HEK293T (cell line): Measurements from ENCODE around the gene C11orf24.
"Not testable (repeated sequence)": the region's sequence is repeated elsewhere in the genome, so short reads cannot be mapped to it uniquely, and the experiment has no call there.

Experiments
- CTCF ChIA-PET: fragments of 350-600 bp; formaldehyde crosslinking; extraction: SDS; loops from one replicate; lab custom pipeline; 2021; ENCODE audit warnings: antibody characterized with exemption, inconsistent platforms; lab: Yijun Ruan, JAX
- POLR2A ChIA-PET: fragments of 350-600 bp; formaldehyde crosslinking; extraction: SDS; loops from one replicate; lab custom pipeline; 2020; ENCODE audit warnings: antibody characterized with exemption, inconsistent platforms; lab: Yijun Ruan, JAX
- DNase-seq: peaks from one replicate; pipeline ENCODE4 v3.0.0; 2012; ENCODE audit warnings: mixed read lengths; ENCODE audit errors: extremely low spot score
- ARNT ChIP-seq: fragments of 450-650 bp; IDR thresholded peaks from 2 replicates; pipeline ENCODE4 v1.6.1; 2017; ENCODE audit warnings: mild to moderate bottlenecking
- BHLHE40 ChIP-seq: fragments of 450-650 bp; IDR thresholded peaks from 2 replicates; pipeline ENCODE4 v1.6.1; 2016; ENCODE audit warnings: mild to moderate bottlenecking, moderate library complexity, borderline replicate concordance
- CTBP1 ChIP-seq: fragments of 450-650 bp; IDR thresholded peaks from 2 replicates; pipeline ENCODE4 v1.6.1; 2016; ENCODE audit warnings: borderline replicate concordance
- ELF4 ChIP-seq: fragments of 450-650 bp; IDR thresholded peaks from 2 replicates; pipeline ENCODE4 v1.6.1; 2017; ENCODE audit warnings: antibody characterized with exemption
- FOXA1 ChIP-seq: fragments of 450-650 bp; IDR thresholded peaks from 2 replicates; pipeline ENCODE4 v1.6.1; 2016; ENCODE audit warnings: mild to moderate bottlenecking
- FOXK2 ChIP-seq: fragments of 450-650 bp; IDR thresholded peaks from 2 replicates; pipeline ENCODE4 v1.6.1; 2016; ENCODE audit warnings: mild to moderate bottlenecking
- FOXM1 ChIP-seq: fragments of 450-650 bp; IDR thresholded peaks from 2 replicates; pipeline ENCODE4 v1.6.1; 2017; ENCODE audit warnings: mild to moderate bottlenecking, borderline replicate concordance
- HDGF ChIP-seq: fragments of 450-650 bp; IDR thresholded peaks from 2 replicates; pipeline ENCODE4 v1.6.1; 2017; ENCODE audit warnings: antibody characterized with exemption, borderline replicate concordance
- L3MBTL2 ChIP-seq: fragments of 450-650 bp; conservative IDR thresholded peaks from 2 replicates; pipeline ENCODE4 v1.6.1; 2016; ENCODE audit warnings: mild to moderate bottlenecking
- LEF1 ChIP-seq: fragments of 450-650 bp; IDR thresholded peaks from 2 replicates; pipeline ENCODE4 v1.6.1; 2017; ENCODE audit warnings: mild to moderate bottlenecking, borderline replicate concordance
- SP1 ChIP-seq: fragments of 450-650 bp; IDR thresholded peaks from 2 replicates; pipeline ENCODE4 v1.6.1; 2017
- SUZ12 ChIP-seq: fragments of 450-650 bp; IDR thresholded peaks from 2 replicates; pipeline ENCODE4 v1.6.1; 2016; ENCODE audit warnings: mild to moderate bottlenecking
- TARDBP ChIP-seq: fragments of 450-650 bp; IDR thresholded peaks from 2 replicates; pipeline ENCODE4 v1.6.1; 2016
- ZNF384 ChIP-seq: fragments of 450-650 bp; IDR thresholded peaks from 2 replicates; pipeline ENCODE4 v1.6.1; 2016
- TF ChIP-seq, protein P1 (sequence below): fragments of 450-650 bp; IDR thresholded peaks from 2 replicates; pipeline ENCODE4 v1.6.1; 2016

C11orf24 gene

DNA sequence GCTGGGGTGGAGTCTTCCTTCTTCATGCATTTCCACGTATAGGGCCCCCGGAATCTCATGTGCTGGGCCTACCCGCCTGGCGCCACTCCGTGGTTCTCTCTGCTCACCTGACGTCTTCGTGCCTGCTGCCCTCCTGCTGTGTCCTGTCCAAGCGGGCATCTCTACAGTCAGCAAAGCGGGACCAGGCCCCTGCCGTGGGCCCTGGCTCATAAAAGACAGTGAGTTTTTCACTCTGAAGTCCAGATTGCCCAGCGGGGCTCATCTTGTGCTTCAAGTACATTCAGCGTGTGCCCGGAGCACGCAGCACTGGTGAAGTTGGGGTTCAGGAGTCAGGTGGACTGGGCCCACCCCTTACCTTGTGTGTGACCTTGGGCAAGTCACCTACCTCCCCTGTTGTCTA is 17.4 kb downstream of the C11orf24 start:
- ChIA-PET CTCF (no interaction called here), POLR2A (no interaction called here)
- no peak for DNase-seq
- no peak for TF ChIP-seq ELF4
- no peak for TF ChIP-seq FOXA1
- TF ChIP-seq HDGF, result no peak

DNA sequence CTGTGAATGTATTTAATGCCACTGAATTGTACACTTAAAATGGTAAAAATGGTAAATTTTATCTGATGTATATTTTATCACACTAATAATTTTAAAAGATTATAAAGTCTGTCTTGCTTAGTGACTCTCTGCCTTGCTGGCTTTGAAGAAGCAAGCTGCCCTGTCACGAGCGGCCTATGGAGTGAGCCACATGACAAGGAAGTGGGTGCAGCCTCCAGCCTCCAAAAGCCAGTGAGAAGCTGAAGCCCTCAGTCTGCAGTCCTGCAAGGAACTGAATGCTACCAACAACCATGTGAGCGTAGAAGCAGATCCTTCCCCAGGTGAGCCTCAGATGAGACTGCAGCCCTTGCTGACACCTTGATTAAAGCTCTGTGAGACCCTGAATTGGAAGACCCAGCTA is 20.0 kb downstream of the C11orf24 start:
- ChIA-PET POLR2A (no interaction called here), CTCF (interaction anchor here (0.8 to 1.6 kb wide), 2 partner anchors 19 to 44 kb away, joined by 3 to 7 read pairs; no protein-coding TSS in a partner anchor)
- no peak for DNase-seq
- TF ChIP-seq FOXM1 (no peak), ZNF384 (no peak), HDGF (no peak)
- TF ChIP-seq, protein P1, sequence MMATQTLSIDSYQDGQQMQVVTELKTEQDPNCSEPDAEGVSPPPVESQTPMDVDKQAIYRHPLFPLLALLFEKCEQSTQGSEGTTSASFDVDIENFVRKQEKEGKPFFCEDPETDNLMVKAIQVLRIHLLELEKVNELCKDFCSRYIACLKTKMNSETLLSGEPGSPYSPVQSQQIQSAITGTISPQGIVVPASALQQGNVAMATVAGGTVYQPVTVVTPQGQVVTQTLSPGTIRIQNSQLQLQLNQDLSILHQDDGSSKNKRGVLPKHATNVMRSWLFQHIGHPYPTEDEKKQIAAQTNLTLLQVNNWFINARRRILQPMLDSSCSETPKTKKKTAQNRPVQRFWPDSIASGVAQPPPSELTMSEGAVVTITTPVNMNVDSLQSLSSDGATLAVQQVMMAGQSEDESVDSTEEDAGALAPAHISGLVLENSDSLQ, result no peak

DNA sequence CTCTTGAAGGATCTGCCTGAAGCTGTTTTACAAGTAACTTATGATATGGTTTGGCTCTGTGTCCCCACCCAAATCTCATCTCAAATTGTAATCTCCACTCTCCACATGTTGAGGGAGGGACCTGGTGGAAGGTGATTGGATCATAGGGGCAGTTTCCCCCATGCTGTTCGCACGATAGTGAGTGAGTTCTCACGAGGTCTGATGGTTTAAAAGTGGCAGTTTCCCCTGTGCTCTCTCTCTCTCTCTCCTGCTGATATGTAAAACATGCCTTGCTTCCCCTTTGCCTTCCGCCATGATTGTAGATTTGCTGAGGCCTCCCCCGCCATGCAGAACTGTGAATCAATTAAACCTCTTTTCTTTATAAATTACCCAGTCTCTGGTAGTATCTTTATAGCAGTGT is 26.9 kb downstream of the C11orf24 start:
- CTCF ChIA-PET, POLR2A ChIA-PET, DNase-seq: not testable (repeated sequence)

DNA sequence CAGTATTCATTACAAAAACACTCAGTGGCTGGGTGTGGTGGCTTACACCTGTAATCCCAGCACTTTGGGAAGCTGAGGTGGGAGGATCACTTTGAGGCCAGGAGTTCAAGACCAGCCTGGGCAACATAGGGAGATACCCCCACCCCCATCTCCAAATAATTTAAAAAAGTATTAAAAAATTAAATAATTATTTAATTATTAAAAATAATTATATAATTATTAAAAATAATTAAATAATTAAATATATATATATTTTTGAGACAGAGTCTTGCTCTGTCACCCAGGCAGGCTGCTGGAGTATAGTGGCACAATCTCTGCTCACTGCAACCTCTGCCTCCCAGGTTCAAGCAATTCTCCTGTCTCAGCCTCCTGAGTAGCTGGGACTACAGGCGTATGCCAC is 27.9 kb downstream of the C11orf24 start:
- CTCF ChIA-PET, result not testable (repeated sequence)

DNA sequence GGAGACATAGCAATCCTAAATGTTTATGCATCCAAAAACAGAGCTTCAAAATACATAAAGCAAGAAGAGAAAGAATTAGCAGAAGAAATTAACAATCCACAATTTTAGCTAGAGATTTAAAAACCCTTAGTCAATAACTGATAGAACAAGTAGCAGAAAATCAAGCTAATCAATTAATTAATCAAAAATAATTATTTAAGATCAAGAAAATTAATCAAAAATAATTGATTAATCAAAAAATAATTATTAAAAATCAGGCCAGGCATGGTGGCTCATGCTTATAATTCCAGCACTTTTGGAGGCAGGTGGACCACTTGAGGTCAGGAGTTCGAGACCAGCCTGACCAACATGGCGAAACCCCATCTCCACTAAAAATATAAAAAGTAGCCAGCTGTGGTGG is 29.2 kb downstream of the C11orf24 start:
- ChIA-PET CTCF (no interaction called here), POLR2A (no interaction called here)
- TF ChIP-seq LEF1 (no peak), TARDBP (no peak), FOXK2 (no peak), SUZ12 (no peak), ARNT (no peak), HDGF (no peak), ELF4 (no peak), L3MBTL2 (no peak), FOXM1 (no peak), BHLHE40 (no peak), ZNF384 (no peak), SP1 (no peak)
- no peak for DNase-seq

More for the DNA sequence above, 27.9 kb downstream of the C11orf24 start:
- POLR2A ChIA-PET, DNase-seq: not testable (repeated sequence)

DNA sequence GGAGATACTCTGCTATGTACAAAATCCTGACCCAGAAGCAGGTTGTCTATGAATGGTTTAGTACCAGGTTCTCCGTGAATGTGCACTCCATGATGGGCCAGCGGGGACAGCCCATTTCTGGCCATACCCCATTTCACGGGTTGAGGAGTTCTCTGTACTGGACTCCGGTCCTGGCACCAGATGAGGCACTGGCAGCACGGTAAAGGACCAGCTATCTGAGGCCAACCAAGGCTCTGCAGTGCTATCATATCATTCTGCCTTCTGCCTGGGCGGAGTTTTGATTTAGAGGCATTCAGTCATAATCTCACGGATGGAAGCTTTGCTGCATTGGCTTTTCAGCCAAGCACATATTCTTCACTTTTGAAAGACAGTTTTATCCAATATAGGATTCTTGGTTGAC is 40.2 kb downstream of the C11orf24 start:
- TF ChIP-seq ZNF384 (no peak), BHLHE40 (no peak), FOXK2 (no peak), FOXM1 (no peak), LEF1 (no peak), ARNT (no peak), FOXA1 (no peak), TARDBP (no peak), ELF4 (no peak), SP1 (no peak), CTBP1 (no peak), HDGF (no peak), SUZ12 (no peak), L3MBTL2 (no peak)
- POLR2A ChIA-PET, result no interaction called here

DNA sequence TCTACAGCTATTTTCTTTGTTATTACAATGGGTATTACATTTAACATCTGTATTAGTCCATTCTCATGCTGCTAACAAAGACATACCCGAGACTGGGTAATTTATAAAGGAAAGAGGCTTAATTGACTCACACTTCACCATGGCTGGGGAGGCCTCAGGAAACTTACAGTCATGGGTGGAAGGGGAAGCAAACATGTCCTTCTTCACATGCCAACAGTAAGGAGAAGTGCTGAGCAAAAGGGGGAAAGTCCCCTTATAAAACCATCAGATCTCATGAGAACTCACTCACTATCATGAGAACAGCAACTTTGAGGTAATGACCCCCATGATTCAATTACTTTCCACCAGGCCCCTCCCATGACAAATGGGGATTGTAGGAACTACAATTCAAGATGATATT is 42.2 kb downstream of the C11orf24 start:
- ChIA-PET CTCF (interaction anchor here (0.9 kb wide), 1 partner anchor 21 kb away, joined by 3 read pairs; no protein-coding TSS in a partner anchor), POLR2A (no interaction called here)
- TF ChIP-seq FOXM1 (no peak), FOXK2 (no peak), SUZ12 (no peak), ARNT (no peak), ELF4 (no peak), ZNF384 (no peak), L3MBTL2 (no peak), TARDBP (no peak), HDGF (no peak), SP1 (no peak), FOXA1 (no peak)
- TF ChIP-seq, protein P1, result no peak
- DNase-seq, result no peak

More for the DNA sequence above, 40.2 kb downstream of the C11orf24 start:
- no peak for DNase-seq
- CTCF ChIA-PET, result no interaction called here

DNA sequence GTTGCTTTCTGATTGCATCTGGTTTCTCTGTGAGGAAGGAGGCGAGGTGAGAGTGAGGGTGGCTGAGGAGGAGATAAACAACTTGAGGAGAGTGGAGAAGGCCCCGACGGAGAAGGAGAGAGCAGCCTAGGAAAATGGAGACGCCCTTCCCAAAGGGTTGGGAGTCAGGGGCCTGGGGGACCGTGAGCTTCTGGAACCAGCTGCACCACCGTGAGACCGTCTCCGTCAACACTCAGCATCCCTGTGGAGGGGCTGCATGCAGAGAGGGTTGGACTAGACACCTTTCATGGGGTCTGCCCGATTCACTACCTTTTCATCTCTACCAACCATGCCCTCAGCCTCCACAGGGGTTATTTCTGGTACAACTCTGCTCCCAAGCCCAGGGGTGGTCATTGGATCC is 45.4 kb downstream of the C11orf24 start:
- DNase-seq, result no peak
- CTCF ChIA-PET, result no interaction called here
- POLR2A ChIA-PET, result no interaction called here

More for the DNA sequence above, 45.4 kb downstream of the C11orf24 start:
- TF ChIP-seq SP1, result no peak
- TF ChIP-seq LEF1, result no peak
- TF ChIP-seq ZNF384, result no peak
